GM21528 (cell line): Measurements from ENCODE around the gene DPH7.
"Not testable (repeated sequence)": the region's sequence is repeated elsewhere in the genome, so short reads cannot be mapped to it uniquely, and the experiment has no call there.

Experiments
- ATAC-seq: cut with Tn5 transposase; IDR thresholded peaks from one replicate; pipeline ENCODE4 v1.9.1; 2021; ENCODE audit warnings: mild to moderate bottlenecking, moderate library complexity; ENCODE audit not compliant: unreplicated experiment, low FRiP score

DPH7 gene

GRCh38 chr9:137521405-137521985, 57.2 kb downstream of the DPH7 start:
- no peak for ATAC-seq

- no peak for ATAC-seq
These were observed 57.9 kb downstream of the DPH7 start for GRCh38 chr9:137520614-137521404.

GRCh38 chr9:137519553-137519952, 59.2 kb downstream of the DPH7 start:
- ATAC-seq, result no peak

DNA sequence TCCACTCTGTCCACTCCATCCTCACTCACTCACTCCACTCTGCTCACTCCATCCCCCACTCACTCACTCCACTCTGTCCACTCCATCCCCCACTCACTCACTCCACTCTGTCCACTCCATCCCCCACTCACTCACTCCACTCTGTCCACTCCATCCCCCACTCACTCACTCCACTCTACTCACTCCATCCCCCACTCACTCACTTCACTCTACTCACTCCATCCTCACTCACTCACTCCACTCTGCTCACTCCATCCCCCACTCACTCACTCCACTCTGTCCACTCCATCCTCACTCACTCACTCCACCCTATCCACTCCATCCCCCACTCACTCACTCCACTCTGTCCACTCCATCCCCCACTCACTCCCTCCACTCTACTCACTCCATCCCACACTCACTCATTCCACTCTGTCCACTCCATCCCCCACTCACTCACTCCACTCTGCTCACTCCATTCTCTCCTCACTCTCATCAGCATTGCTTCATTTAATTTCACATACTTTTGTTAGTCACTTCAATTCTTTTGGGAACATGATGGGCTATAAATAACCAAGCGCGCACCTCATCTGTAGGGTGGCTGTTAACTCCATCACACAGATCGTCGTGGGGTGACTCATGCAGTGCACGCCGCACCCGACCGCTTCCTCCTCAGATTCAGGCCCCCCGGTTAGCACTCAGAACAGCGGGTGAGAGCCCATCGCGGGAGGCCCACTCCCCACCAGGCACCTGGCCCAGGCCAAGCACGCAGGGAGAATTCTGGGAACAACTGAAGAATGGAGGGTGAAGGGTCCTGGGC, 59.9 kb downstream of the DPH7 start:
- not testable (repeated sequence) for ATAC-seq

DNA sequence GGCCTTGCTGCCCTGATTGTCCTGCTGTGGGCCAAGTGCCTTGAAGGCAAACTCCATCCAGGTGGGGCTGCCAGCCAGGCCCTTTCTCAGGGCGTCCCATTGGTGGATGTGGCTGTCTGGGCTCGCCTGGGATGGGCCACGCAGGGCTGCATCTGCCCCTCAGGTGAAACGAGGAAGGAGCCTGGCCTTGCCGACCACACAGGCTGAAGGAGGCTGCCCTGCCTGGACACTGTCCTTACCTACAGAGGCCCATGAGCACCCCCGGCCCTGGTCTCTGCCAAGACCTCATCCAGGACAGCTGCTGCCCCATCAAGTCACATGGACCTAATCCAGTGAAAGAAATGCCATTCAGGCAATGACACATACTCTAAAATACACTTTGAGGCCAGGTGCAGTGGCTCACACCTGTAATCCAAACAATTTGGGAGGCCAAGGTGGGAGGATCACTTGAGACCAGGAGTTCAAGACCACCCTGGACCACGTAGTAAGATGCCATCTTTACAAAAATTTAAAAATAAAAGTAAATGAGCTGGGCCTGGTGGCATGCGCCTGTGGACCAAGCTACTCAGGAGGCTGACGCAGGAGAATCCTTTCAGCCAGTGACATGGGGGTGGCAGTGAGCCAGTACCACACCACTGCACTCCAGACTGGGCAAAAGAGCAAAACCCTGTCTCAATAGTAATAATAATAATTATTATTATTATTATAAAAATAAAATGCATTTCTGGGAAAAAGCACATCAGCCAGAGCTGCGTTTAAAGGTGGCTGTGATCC, 62.4 kb downstream of the DPH7 start:
- ATAC-seq, result no peak

DNA sequence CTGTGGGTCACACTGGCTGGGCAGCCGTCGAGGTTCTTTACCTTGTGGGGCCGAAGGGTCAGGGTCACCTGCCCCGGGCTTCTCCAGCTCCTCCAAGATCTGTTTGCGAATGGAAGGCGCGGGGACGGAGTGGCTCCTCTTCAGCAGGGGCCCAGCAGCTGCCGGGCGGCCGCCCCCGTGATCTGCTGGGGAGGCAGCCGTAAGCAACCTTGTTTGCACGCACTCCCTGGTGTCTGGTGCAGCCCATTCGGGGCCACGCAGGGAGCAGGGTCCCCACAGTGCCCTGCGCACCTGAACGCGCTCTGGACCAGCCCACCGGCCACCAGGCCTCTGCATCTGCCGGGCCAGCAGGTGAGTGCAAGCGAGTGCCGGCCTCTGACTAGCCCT, 63.4 kb downstream of the DPH7 start:
- no peak for ATAC-seq

- no peak for ATAC-seq
These were observed 63.9 kb downstream of the DPH7 start for GRCh38 chr9:137514691-137515337.

DNA sequence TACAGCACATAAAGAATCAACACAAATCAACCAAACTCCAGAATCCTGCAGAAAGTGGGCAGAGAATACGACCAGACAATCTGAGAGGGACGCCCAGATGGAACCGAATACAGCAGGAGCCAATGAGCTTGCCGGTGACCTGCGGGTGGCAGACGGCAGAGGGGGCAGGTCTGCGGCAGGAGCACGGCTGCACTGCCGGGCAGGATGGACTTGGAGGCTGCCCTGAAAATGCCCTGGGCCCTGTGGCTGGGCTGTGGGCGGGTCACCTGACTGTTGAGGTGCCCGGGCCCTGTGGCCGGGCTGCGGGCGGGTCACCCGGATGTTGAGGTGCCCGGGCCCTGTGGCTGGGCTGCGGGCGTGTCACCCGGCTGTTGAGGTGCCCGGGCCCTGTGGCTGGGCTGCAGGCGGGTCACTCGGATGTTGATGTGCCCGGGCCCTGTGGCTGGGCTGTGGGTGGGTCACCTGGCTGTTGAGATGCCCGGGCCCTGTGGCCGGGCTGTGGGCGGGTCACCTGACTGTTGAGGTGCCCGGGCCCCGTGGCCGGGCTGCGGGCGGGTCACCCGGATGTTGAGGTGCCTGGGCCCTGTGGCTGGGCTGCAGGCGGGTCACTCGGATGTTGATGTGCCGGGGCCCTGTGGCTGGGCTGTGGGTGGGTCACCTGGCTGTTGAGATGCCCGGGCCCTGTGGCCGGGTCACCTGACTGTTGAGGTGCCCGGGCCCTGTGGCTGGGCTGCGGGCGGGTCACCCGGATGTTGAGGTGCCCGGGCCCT, 64.7 kb downstream of the DPH7 start:
- not testable (repeated sequence) for ATAC-seq

GRCh38 chr9:137513136-137513535, 65.6 kb downstream of the DPH7 start:
- not testable (repeated sequence) for ATAC-seq

DNA sequence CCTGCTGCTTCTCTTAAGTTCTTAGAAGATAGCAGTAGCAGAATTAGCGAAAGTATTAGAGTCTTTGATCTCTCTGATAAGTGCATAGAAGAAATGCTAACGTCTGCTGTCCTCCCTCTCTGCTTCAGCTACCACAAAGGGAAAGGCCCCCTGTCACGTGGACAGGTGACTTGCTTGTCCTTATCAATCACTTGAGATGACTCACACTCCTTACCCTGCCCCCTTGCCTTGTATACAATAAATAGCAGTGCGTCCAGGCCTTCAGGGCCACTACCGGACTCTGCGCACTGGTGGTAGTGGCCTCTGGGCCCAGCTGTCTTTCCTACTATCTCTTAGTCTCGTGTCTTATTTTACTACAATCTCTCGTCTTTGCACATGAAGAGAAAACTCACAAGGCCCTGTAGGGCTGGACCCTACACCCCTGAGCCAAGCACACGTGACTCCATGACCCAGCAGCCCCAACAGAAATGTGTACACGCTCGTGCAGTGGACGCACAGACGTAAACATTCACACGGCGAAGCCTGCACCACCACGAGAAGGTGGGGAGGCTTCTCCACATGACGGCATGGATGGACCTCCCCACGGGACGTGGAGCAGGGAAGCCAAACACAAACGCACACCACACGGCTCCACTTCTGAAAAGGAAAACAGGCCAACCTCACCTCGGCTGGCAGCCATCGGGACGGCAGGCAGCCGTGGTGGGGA, 66.8 kb downstream of the DPH7 start:
- no peak for ATAC-seq

- ATAC-seq, result not testable (repeated sequence)
These were observed 67.6 kb downstream of the DPH7 start for GRCh38 chr9:137511126-137511525.

- ATAC-seq, result no peak
These were observed 69.5 kb downstream of the DPH7 start for GRCh38 chr9:137509198-137509597.

DNA sequence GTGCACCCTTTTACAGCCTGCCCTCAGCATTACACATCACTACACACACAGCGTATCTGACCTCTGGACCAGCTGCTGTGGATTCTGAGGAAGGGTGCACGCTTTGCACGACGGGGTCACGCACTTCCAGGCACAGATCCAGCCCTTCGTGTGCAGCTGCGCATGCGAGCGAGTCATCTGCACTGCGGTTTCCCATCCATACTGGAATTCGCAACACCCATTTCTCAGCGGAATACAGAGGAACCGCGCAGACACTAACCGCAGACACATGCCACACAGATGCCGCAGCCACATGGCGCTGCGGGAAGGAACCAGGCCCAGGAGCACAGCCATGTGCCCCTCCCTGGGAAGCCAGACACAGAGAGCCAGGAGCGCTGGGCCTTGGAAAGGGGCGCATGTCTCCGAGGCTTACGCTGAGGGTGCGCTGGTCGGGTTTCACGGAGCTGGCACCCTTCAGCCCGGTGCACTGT, 72.0 kb downstream of the DPH7 start:
- no peak for ATAC-seq

DNA sequence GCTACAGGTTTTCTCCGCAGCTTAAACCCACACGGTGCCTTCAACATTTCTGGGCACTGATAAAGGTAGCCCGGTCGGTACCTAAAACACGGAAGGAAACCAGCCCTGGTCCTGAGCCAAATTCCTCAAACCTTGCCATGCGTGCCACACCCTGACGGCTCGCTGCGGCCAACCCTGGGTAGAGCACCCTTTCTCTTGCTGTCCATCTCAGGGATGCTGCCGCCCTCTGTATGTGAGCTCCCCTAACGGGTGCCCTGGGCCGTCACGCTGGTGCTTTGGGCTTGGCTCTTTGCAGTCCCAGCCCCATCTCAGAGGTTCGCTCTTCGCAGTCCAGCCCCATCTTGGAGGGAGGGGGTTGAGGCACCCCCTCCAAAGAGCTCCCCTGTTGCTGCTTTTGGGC, 72.5 kb downstream of the DPH7 start:
- ATAC-seq, result no peak

GRCh38 chr9:137505421-137506140, 73.1 kb downstream of the DPH7 start:
- ATAC-seq, result no peak
